Raji (cell line): Measurements from ENCODE around the gene CD247.

Source experiments
- POLR2A ChIP-seq: IDR thresholded peaks from 2 replicates; pipeline ENCODE4 v1.6.1; 2011; ENCODE audit warnings: low read depth, low read length, control low read depth; ENCODE audit not compliant: insufficient read depth

The CD247 gene

DNA sequence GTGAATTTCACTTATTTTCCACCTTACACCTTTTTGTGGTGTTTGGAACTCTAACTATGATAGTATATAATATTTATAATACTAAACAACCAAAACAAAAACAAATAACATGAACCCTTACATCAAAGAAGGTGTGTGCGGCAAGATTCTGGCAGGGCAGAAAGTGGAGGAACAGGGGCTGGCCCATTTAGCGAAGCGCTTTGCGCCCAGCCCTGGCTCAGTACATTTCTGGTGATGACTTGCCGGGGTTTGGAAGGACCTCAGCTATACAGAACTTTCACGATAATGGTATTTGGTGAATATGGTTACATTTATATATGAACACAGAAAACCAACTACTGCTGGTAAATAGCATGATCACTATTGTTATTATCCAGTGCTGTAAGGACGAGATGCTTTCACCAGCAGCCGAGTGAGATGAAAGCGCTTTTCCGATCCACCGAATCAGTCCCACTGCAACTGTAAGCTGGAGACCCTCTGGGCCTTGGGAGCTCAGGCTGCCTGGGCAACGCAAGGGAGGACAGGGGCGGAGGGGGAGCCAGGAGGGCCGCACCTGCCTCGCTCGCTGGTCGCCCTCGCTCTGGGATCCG lies 63.9 kb downstream of the CD247 start:
- no peak for TF ChIP-seq POLR2A

DNA sequence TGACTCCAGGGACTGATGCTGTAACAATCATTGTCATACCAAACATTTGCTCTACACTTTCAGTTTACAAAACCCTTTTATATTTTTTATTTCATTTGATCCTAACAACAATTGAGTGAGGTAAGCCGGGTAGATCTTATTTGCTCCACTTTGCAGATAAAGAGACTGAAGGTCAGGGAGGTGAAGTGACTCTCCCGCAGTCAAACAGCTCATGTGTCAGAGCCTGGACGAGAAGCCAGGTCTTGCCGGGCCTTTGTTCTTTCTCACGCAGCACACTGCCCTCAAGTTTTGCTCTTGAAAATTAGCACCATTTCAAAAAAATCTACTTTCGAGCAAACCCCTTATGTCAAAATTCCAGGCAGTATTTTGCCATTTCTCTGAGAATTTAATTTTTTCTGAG lies 65.2 kb downstream of the CD247 start:
- TF ChIP-seq POLR2A: no peak

DNA sequence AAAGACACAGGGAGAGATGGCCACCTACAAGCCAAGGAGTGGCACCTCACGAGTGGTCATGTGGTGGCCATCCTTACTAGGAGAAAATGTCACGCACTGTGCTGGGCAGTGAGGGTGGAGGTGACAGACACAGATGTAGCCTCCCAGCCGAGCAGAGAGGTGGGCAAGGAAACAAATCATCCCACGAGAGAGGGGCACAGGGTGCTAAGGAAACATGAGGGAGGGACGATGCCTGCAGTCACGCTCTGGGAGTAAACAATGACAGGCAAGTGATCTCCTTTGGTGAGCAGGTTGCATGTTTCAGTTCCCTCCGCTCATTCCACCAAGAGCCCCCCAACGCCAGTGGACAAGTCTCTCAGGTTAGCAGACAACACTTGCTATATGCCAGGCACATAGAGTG lies 65.8 kb downstream of the CD247 start:
- no peak for TF ChIP-seq POLR2A

DNA sequence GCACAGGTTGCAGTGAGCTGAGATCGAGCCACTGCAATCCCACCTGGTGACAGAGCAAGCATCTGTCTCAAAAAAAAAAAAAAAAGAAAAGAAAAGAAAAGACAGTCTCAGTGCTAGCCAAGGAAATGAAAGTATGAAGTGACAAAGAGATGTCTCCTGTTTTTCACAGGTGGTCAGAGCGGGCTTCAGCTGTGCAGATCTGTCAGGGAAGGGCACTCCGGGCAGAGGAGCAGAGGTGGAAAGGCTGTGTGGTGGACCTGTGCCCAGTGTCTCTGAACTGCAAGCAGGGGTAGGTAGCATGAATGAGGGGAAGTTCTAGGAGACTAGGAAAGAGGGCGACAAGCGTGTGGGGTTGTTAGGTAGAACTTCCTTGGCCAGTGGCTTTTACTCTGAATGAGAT lies 67.5 kb downstream of the CD247 start:
- no peak for TF ChIP-seq POLR2A

DNA sequence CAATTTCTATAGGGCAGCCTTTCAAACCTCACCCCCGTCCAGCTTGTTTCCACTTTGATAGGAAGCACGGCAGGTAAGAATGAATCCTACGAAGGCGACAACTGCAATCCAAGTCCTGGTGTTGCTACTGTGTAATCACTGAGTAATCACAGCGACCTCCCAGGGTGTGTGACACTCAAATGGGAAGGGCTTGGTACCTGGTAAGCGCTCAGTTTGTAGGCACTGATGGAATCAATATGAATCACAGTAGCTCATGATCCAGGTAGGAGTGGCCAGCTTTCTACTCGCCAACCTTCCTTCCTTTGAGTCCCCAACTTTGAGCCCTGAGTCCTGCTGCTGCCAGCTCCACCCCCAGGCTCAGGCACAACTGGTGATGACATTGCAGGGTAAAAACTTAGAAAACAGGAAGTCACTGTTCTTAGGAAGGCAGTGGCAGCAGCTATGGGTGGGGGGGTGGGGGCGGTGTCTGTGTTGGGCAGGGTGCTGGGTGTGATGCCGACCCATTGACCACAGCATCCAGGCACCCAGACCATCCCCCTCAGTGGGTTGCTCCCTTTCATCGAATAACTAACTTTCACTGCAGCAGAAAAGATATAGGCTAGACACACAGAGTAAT lies 70.7 kb downstream of the CD247 start:
- no peak for TF ChIP-seq POLR2A

DNA sequence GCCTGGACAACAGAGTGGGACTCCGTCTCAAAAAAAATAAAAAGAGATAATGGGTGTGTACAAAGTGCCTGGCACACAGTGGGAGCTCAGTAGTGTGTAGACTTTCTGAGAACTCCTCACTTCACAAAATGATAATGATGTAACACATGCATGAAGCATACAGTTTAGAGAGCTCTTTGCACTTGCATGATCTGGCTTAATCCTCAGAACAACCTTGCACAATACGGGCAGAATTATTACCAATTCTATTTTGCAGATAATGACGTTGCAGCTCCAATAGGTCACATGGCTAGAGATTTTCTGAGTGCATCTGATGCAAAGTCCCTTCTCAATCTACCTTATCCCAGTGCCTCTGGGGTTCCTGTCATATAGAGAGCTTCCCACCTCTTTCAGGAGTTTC lies 71.4 kb downstream of the CD247 start:
- TF ChIP-seq POLR2A: no peak

DNA sequence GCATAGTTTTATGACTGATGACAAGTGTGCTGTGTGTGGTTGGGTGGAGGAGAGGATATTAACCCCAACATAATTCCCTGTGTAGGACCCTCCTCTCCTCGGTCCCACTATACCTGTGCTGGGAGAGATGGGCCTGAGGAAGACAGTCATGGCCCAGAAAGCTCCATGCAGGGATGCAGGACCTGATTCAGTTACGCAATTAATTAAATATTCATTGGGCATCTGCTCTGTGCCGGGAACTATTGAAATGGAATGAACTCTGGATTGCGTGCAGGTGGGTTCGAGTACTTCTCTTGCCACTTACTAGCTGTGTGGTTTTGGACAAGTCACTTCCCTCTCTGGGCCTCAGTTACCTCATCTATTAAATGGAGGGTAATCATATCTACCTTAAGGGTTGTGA lies 74.6 kb downstream of the CD247 start:
- TF ChIP-seq POLR2A: no peak

DNA sequence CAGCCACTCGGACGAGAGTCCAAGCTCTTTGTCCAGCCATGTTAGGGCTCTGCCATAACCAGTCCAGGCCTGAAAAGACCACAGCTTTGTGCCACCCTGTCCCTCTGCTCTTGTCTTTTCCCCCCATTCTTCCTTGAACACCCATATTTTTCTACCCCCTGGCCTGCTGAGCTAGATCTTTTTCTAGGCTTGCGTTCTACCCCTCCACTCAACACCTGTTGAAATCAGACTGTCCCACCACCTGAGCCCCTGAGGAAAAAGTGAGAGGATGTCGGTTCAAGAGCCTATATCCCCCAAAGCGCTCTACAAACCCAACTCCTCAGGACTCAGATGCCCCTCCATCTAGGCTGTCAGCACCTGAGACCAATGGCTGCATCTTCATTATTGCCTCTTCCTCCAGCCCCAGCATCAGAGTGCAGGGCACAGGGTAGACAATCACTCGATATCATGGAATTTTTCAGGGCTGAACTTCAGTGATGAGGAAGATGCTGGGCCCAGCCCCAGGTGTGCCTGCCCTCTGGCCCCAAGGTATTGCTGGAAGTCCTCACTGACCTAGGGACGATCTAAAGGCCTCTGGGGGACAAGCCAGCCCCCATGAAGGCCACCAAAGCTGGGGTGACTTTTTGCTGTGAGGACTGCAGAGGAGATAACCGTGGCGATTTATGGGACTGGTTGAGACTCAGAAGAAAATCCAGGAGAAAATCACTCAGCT lies 75.3 kb downstream of the CD247 start:
- TF ChIP-seq POLR2A: no peak

DNA sequence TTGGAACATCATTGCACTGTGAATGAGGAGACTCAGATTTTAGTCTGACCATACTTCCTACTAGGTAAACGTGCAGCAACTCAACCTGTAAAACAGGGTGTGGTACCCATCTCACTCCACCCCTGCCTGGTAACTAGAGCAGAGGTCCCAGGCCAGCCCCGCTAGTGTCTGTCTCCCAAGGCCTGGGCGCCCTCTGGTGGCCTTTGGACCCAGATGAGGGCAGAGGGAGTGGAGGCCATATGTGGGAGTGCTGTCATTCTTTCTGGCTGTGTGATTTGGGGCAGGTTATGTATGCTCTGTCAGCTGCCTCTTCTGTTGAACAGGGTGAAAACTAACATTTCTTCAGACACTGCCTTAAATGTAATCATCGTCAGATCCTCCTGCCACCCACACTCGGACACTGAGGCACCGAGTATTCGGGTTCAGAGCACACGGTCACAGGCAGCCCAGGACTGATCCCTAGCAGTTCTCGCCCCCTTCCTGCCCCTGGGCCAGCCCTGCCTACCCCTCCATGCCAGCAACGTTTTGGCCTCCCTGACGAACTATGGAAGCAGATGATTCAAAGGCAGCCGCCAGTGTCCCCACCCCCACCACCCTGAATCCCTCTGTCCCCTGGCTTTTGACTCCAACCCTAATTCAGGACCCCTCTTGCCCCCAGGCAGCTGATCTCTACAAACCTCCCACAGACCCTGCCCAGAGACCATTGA lies 76.0 kb downstream of the CD247 start:
- TF ChIP-seq POLR2A: no peak

DNA sequence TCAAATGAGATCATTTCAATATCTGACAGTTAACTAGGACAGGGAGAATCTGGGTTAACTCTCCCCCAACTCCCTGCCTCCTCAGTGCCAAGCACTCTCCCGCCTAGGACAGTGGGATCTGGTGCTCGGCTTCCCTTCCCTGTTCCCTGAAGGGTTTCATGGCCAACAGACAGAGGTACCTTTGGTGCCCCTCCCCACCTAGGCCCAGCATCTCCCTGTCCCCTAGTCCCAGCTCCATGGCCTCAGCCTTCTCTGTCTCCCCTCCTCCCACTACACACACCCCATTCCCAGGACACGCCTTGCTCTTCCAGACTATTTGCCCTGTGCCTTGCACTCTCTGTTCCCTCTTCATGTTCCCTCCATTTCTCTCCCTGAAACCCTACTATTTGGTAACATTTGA lies 77.1 kb downstream of the CD247 start:
- TF ChIP-seq POLR2A: no peak

DNA sequence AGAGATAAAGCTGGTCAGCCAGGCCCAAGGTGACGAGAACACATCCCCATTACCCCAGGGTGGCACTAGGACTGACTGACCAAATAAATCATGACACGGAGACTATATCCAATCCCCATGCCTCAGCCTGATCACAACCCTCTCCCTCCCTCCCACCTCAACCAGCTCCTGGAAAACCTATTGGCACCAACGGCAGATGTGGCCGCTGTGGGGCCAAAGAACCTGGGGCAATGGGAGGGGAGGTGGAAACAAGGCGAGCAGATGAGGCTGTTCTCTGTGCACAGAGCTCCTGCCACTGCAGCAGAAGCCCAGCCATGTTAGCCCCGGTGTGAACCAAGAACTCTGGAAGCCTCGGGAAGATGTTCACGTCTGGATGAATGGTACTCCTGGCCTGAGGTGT lies 77.6 kb downstream of the CD247 start:
- TF ChIP-seq POLR2A: no peak

DNA sequence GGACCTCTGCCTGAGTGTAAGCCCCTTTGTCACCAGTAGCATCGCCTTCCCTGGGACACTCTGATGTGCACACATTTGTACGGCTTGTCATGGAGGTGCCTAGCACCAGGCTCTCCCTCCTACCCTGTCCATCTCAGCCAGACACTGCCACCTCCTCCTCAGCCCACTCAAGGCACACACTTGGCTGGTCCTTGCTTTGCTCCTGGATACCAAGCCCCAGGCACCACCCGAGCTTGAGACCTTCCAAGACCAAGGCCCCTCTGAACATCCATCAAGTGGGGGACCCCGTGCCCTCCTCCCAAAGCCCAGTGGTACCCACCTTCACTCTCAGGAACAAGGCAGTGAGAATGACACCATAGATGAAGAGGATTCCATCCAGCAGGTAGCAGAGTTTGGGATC lies 78.0 kb downstream of the CD247 start:
- TF ChIP-seq POLR2A: no peak

DNA sequence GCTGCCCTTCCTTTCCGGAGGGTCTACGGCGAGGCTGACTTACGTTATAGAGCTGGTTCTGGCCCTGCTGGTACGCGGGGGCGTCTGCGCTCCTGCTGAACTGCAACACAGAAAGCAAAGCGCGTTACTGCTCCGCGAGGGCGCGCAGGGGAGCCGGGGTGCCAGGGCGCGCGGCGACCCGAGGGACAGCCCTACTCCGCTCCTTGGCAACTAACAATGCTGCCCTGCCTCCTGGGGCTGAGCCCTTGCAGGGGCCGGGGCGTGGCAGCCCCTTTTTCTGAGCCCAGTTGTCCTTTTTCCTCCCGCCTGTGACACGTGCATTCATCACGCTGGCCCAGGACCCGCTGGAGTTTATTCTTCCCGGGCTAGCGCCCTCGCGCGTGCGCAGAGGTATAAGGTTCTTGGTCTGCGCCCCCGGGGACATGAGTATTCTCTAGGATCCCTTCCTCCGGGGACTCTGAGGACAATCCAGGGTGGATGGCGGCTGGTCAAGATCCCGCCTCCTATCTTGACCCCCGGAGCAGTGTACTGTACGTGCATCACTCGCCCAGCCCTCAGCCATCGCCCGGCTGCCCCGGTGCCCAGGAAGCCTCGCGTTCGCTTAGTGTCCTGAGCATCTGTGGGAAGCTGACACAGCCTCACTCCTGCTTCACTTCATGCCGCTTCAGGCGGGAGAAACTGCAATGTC lies 78.9 kb downstream of the CD247 start:
- 0 out of 2 replicates have a peak, but pooled peaks have one; percentile 17 for TF ChIP-seq POLR2A

DNA sequence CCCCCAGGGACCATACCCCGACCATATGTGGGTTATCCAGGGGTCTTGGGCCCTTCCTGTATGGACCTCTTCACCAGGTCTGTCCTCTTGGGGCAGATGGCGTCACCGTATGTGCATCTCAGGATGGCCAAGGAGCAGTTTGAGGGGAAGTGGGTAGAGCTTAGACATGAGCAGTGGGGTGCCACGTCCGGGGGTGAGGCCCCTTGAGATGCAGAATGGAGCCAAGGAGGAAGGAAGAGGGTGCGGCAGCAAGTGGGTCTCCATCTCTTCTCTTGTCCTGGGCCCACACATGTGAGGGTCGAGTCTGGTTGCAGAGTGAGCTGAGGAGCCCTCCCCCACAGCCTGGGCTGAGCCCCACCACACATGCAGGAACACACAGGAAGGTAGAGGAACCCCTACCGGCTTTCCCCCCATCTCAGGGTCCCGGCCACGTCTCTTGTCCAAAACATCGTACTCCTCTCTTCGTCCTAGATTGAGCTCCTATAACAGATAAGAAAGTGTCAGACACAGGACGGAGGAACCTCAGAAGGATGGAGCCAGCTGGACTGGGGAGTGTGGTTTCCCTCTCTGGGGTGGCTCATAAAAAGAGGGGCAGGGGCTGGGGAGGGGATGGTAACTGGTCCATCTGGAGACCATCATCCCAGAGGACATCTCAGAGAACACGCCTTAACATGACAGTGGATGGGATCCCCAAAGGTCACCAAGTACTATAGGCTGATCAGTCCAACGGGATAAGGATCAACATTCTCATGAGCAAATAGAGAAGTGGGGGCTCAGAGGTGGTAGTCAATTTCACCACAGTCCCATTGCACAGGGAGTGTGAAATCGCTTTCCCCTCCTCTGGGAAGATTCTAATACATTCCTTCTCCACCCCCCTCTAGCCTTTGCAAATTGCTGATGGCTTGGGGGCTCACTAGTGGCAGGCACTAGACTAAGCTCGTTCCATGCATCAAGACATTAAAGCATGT lies 79.9 kb downstream of the CD247 start:
- TF ChIP-seq POLR2A: no peak
